NCI-H1105 (cell line): ENCODE measurements around the gene FAM107B.

ENCODE experiments used
- DNase-seq: peaks from one replicate; lab custom pipeline; 2025; lab: John Stamatoyannopoulos, UW

The FAM107B gene

GRCh38 chr10:14578060-14578952 is 196.4 kb downstream of the FAM107B start:
- no peak for DNase-seq

GRCh38 chr10:14574885-14575284 is 199.8 kb downstream of the FAM107B start:
- DNase-seq: no peak

- no peak for DNase-seq
Observed at GRCh38 chr10:14574291-14574690, 200.4 kb downstream of the FAM107B start.

GRCh38 chr10:14573666-14574261 is 200.9 kb downstream of the FAM107B start:
- DNase-seq: no peak

GRCh38 chr10:14572811-14573210 is 201.9 kb downstream of the FAM107B start:
- DNase-seq: no peak

- DNase-seq: no peak
Observed at GRCh38 chr10:14571866-14572507, 202.7 kb downstream of the FAM107B start.

- DNase-seq: no peak
Observed at GRCh38 chr10:14570800-14571199, 203.9 kb downstream of the FAM107B start.

- no peak for DNase-seq
Observed at GRCh38 chr10:14569274-14570060, 205.2 kb downstream of the FAM107B start.

GRCh38 chr10:14567421-14567820 is 207.3 kb downstream of the FAM107B start:
- no peak for DNase-seq

GRCh38 chr10:14566498-14566897 is 208.2 kb downstream of the FAM107B start:
- DNase-seq: no peak

- DNase-seq: no peak
Observed at GRCh38 chr10:14565199-14565598, 209.5 kb downstream of the FAM107B start.

GRCh38 chr10:14564268-14564744 is 210.4 kb downstream of the FAM107B start:
- no peak for DNase-seq

GRCh38 chr10:14563359-14563940 is 211.2 kb downstream of the FAM107B start:
- DNase-seq: no peak

GRCh38 chr10:14563076-14563336 is 211.7 kb downstream of the FAM107B start:
- DNase-seq: no peak

- no peak for DNase-seq
Observed at GRCh38 chr10:14562218-14563075, 212.2 kb downstream of the FAM107B start.

- no peak for DNase-seq
Observed at GRCh38 chr10:14560791-14561765, 213.6 kb downstream of the FAM107B start.

- DNase-seq: no peak
Observed at GRCh38 chr10:14560274-14560673, 214.4 kb downstream of the FAM107B start.

- no peak for DNase-seq
Observed at GRCh38 chr10:14558025-14558424, 216.7 kb downstream of the FAM107B start.

GRCh38 chr10:14557567-14557966 is 217.1 kb downstream of the FAM107B start:
- DNase-seq: no peak
